Stomach (tissue), 9 donors: Measurements from ENCODE around the gene USP24. TPM values are rescaled to one million over a fixed set of nuclear protein-coding genes. Genes with fewer than 3 reads are reported as not detected.

Experiments
- DNase-seq, 2 donors: peaks; one replicate each; pipeline versions ENCODE4 v3.0.0 to v3.0.0-alpha.2; 2013 to 2019
- H3K27ac ChIP-seq, 5 donors: fragments of 200-600 bp in 4 of 5; sonication (generic) in 4 of 5; one replicate each; pipeline ENCODE4 v1.5.1; 2013 to 2019; ENCODE audit warnings: mild to moderate bottlenecking in 1 of 5, moderate library complexity in 1 of 5
- H3K27me3 ChIP-seq, 3 donors: fragments of 200-600 bp; sonication (generic); one replicate each; pipeline ENCODE4 v1.5.1; 2017 to 2019; ENCODE audit warnings: mixed run types in 1 of 3
- H3K36me3 ChIP-seq, 4 donors: fragments of 200-600 bp; sonication (generic); 1 replicate in 3 of 4; 2 replicates in 1 of 4; pipeline ENCODE4 v1.5.1; 2016 to 2019
- H3K4me1 ChIP-seq, 4 donors: fragments of 200-600 bp; sonication (generic); one replicate each; pipeline ENCODE4 v1.5.1; 2016 to 2019
- H3K4me3 ChIP-seq, 4 donors: fragments of 200-600 bp; sonication (generic) in 3 of 4; one replicate each; pipeline ENCODE4 v1.5.1; 2016 to 2019; ENCODE audit warnings: mild to moderate bottlenecking in 1 of 4
- H3K9me3 ChIP-seq, 4 donors: fragments of 200-600 bp; sonication (generic); one replicate each; pipeline ENCODE4 v1.5.1; 2016 to 2019
- EP300 ChIP-seq: sonication (generic); formaldehyde crosslinking; IDR thresholded peaks from one replicate; pipeline ENCODE4 v1.6.1; 2017; ENCODE audit warnings: antibody characterized with exemption
- POLR2A ChIP-seq, 4 donors: fragments of 450-650 bp; IDR thresholded peaks; one replicate each; pipeline ENCODE4 v1.6.1; 2016; ENCODE audit warnings: antibody characterized with exemption in 4 of 4, control low read depth in 2 of 4, mild to moderate bottlenecking in 1 of 4, moderate library complexity in 1 of 4
- POLR2AphosphoS5 ChIP-seq, 3 donors: sonication (generic); formaldehyde crosslinking; IDR thresholded peaks; one replicate each; pipeline ENCODE4 v1.6.1; 2016; ENCODE audit warnings: antibody characterized with exemption in 3 of 3
- WGBS, 5 donors: extraction: QIAGEN DNeasy Blood & Tissue Kit in 3 of 5; methylation state at CpG; one replicate each; pipeline versions ENCODE4 v1.1.5 to v1.1.7; 2013 to 2018; 5-methylcytosine and 5-hydroxymethylcytosine counted together
- intact Hi-C: fragments of 100-400 bp; cut with DNase I; formaldehyde crosslinking; loops from one replicate; pipeline ENCODE4 v1.15.1; 2023; ENCODE audit warnings: low total_unique reads
- polyA plus RNA-seq, 3 donors: library from polyadenylated mRNA; stranded (reverse); fragments of 200-250 nt; gene quantifications; one replicate each; pipeline ENCODE4 v1.2.3, GENCODE V29; 2013
- total RNA-seq, 5 donors: library from RNA; depleted of rRNA; stranded (reverse); fragments of >200 nt; gene quantifications; one replicate each; pipeline versions ENCODE4 v1.1.0 to v1.2.3, GENCODE V29; 2014 to 2016
- TF ChIP-seq, protein P1 (sequence below), 7 experiments: fragments of 450-650 bp in 4 of 7; fragments of 200-600 bp in 3 of 7; sonication (generic) in 3 of 7; IDR thresholded peaks; one replicate each; pipeline ENCODE4 v1.5.1; 2016 to 2019; ENCODE audit warnings: antibody characterized with exemption in 7 of 7, control low read depth in 2 of 7, mild to moderate bottlenecking in 1 of 7
- donor health status: healthy with polysubstance abuse.
- donor health status: Bipolar disorder and iron deficiency.
- donor health status: healthy.

The USP24 gene
- total and polyA plus RNA-seq, 8 donors = 5.5 to 114 (median 17.0) TPM

DNA sequence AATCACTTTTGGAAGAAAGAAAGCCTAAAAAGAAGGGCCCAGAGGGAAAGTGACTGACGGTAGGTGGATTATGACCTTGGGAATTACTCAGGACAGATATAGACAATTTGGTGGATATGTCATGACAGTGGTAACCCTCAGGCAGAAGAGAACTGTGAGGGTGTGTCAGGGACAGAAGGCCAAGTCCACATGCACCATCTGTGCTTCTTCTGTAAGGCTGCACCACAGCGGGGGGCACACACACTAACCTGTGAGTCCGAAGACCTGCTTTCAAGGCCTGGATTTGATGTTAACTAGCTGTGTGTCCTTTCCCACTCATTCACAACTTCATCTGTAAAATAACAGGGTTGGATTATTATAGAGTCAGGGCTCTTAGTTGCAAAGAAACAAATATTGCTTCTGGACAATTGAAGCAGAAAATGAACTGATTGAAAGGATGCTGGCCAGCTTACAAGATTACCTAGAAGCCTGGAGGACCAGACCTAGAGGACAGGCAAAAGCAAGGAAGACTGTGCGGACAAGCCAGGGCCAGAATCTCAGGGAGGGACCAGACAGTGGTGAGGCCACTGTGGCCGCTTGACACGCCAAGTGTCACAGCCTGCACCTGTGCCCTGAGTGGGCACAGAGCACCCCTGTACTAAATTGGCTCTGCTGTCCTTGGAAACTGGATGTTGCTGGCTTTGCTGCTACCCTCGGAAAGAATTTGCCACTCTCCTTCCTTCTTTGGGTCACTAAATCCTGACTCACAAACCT lies 34.7 kb upstream of the USP24 start:
- Histone ChIP-seq H3K4me1 (peaks cover 3 to 9% (median 5%) of the 10 kb centered on the region in 4 donors), H3K4me3 (no peak overlapping the region), H3K36me3 (no peaks in the 10 kb centered on the region), H3K27me3 (no peaks in the 10 kb centered on the region), H3K27ac (no peak overlapping the region), H3K9me3 (no peaks in the 10 kb centered on the region)
- intact Hi-C loops = no loop called here
- TF ChIP-seq, protein P1, sequence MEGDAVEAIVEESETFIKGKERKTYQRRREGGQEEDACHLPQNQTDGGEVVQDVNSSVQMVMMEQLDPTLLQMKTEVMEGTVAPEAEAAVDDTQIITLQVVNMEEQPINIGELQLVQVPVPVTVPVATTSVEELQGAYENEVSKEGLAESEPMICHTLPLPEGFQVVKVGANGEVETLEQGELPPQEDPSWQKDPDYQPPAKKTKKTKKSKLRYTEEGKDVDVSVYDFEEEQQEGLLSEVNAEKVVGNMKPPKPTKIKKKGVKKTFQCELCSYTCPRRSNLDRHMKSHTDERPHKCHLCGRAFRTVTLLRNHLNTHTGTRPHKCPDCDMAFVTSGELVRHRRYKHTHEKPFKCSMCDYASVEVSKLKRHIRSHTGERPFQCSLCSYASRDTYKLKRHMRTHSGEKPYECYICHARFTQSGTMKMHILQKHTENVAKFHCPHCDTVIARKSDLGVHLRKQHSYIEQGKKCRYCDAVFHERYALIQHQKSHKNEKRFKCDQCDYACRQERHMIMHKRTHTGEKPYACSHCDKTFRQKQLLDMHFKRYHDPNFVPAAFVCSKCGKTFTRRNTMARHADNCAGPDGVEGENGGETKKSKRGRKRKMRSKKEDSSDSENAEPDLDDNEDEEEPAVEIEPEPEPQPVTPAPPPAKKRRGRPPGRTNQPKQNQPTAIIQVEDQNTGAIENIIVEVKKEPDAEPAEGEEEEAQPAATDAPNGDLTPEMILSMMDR (IDR thresholded peaks at IDR 0.05) = no peak
- TF ChIP-seq EP300 (no peak), POLR2A (IDR thresholded peaks at IDR 0.05) (no peak), POLR2AphosphoS5 (IDR thresholded peaks at IDR 0.05) (no peak)
- 81 to 85% (median 82%) methylated on average over 7 of the region's 7 CpGs for WGBS, 5 donors
- no peak for DNase-seq

DNA sequence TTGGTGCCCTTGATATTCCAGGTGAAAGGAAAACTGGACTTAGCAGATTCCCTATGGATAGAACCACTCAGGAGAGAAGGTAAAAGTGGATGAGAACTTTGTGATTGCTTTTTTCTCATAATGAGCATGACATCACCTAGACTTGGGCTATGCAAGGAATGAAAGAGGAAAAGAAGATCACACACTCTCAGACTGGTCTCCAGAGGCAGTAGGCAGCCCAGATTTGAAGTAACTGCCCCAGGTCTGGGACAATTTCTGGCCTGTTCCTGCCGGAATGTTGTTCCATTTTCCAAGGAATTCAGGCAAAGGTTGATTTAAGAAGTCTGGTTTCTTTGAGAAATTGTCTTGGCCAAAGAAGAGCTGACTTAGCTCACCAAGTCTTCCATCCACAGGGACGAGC lies 31.7 kb upstream of the USP24 start:
- Histone ChIP-seq H3K4me3 (no peak overlapping the region), H3K27me3 (no peaks in the 10 kb centered on the region), H3K36me3 (no peaks in the 10 kb centered on the region), H3K27ac (no peak overlapping the region), H3K9me3 (no peaks in the 10 kb centered on the region), H3K4me1 (peaks cover 0 to 16% (median 5%) of the 10 kb centered on the region in 4 donors)
- DNase-seq = no peak
- intact Hi-C loops = no loop called here
- 94 to 97% (median 96%) methylated on average over 2 of the region's 2 CpGs for WGBS, 5 donors
- TF ChIP-seq EP300 (no peak), POLR2AphosphoS5 (IDR thresholded peaks at IDR 0.05) (no peak), POLR2A (IDR thresholded peaks at IDR 0.05) (no peak)
- TF ChIP-seq, protein P1 (IDR thresholded peaks at IDR 0.05) = no peak

DNA sequence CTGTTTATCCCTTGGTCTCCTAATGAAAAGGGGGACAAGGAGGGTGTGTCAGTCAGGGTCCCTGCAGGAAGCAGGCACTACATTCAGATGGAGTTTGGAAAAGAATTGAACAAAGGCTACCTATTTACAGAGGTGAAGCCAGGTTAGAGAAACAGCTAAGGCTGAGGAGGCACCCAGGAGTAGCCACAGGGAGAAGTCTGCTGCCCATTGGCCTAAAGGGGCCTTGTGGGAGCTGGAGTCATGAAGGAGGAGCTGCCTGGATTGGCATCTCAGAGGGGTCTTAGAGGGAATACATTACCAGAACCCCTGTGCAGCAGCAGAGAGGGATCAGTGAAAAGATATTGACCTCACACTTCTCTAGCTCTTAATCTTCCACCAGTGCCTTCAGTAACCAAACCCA lies 31.2 kb upstream of the USP24 start:
- peaks cover 0 to 16% (median 5%) of the 10 kb centered on the region in 4 donors for H3K4me1 ChIP-seq
- no peaks in the 10 kb centered on the region for H3K36me3 ChIP-seq
- H3K4me3 ChIP-seq = no peak overlapping the region
- no peaks in the 10 kb centered on the region for H3K27me3 ChIP-seq
- DNase-seq = no peak
- no peaks in the 10 kb centered on the region for H3K9me3 ChIP-seq
- TF ChIP-seq, protein P1 (IDR thresholded peaks at IDR 0.05) = no peak
- TF ChIP-seq POLR2AphosphoS5 (IDR thresholded peaks at IDR 0.05) = no peak
- no peak for TF ChIP-seq EP300
- TF ChIP-seq POLR2A (IDR thresholded peaks at IDR 0.05) = no peak
- intact Hi-C loops = no loop called here
- H3K27ac ChIP-seq = no peak overlapping the region

DNA sequence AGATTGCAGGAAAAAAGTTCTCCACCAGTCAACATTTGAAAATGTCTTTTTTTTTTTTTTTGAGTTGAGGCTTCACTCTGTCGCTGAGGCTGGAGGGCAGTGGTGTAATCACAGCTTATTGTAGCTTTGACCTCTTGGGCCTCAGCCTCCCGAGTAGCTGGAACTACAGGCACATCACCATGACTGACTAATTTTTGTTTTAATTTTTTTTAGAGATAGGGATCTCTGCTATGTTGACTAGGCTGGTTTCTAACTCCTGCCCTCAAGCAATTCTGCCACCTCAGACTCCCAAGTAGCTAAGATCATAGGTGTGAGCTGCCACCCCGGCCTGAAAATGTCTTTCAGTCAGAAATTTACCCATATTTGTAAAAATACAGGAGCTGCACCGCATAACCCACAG lies 30.6 kb upstream of the USP24 start:
- no peaks in the 10 kb centered on the region for H3K27me3 ChIP-seq
- intact Hi-C loops = no loop called here
- WGBS, 5 donors = 65 to 79% (median 72%) methylated on average over 4 of the region's 4 CpGs
- no peak overlapping the region for H3K27ac ChIP-seq
- H3K9me3 ChIP-seq = no peaks in the 10 kb centered on the region
- TF ChIP-seq EP300 (no peak), POLR2AphosphoS5 (IDR thresholded peaks at IDR 0.05) (no peak), POLR2A (IDR thresholded peaks at IDR 0.05) (no peak)
- TF ChIP-seq, protein P1 (IDR thresholded peaks at IDR 0.05) = no peak
- peaks cover 0 to 16% (median 5%) of the 10 kb centered on the region in 4 donors for H3K4me1 ChIP-seq
- no peaks in the 10 kb centered on the region for H3K36me3 ChIP-seq
- DNase-seq = no peak
- H3K4me3 ChIP-seq = no peak overlapping the region
